Effector CD8-positive, alpha-beta T cell (primary cell): ENCODE data around the gene ADCY1.

ENCODE experiments used
- DNase-seq: peaks from one replicate; lab custom pipeline; 2025; lab: John Stamatoyannopoulos, UW

The ADCY1 gene

DNA sequence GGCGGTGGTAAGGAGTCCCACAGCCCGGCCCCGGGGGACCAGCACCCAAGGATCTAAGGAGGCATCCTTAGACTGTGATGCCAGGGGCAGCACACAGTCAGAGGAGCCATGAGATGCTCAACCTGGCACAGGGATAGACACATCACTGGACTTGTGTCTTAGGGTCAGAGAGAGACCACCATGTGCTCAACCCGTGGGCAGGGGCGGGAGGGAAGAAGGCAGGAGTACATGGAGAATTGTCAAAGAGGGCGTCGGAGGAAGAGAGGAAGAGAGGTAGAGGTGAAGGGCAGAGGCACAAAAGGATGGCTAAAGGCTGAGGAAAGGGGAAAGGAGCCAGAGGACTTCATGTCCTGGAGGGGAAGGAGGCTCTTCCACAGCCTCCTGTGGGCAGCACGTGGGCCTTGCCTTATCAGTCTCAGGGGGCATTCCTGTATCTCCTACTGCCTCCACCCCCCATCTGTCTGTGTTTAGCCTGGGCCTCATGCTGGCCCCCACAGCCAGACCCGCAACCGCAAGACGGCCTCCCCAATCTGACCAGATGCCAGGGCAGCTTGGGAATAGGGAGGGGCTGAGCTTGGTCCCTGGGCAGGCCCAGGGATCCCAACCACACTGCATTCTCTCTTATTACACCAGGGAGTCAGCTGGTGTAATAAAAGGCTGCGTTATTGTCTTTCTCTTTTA lies 2.2 kb downstream of the ADCY1 start:
- no peak for DNase-seq

DNA sequence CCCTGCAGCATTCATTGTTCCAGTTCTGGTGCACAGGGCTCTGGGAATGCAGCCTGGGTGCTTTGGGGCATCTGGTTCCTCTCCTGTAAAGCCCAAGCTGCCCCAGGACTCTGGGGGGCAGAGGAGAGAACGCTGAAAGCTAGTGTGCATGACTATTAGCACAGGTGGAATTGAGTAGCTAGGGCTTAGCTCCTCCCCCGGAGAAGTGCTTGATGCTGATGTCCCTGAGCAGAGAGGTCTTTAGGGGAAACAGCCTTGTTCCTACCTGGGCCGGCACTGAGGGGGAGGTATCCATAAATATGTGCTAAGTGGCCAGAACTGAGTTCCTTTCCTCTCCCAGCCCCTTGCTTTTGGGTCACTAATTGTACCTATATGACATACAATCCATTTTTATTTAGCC lies 3.9 kb downstream of the ADCY1 start:
- DNase-seq, result no peak

DNA sequence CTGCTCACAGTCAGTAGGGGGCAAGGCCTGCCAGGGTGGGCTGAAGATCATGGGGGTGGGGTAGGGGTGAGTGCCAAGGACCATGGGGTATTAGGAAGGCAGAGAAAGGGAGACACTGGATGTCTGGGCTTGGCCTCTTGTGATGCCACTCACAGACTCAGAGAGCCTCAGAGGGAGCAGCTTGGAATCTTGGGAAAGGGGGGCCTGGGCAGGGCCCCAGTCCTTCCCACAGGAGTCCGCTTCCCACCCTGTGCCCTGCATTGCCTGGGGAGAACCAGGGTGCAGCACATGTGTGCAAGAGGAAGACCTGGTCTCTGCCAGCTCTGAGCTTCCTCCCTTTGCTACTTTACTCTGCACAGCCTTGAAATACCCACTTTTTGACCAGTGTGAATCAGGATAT lies 4.3 kb downstream of the ADCY1 start:
- DNase-seq, result no peak

DNA sequence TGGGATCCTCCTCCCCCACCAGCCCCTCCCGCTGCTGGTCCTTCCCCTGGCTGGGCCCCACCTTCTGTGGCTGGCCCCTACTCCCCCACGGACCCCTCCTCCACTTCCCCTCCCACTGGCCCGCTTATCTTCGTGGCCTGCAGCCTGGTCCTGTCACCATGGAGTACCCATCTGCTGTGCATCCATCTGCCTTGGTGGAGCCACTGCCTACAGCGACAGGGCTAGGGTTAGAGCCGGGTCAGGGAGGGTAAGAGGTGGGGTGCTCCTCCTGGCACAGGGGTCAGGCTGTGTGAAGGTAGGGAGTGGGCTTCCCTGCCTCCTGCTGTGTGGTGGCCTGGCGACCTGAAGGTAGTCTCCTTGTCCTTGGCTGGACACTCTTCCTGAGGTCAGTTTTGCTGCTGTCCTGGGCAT lies 5.2 kb downstream of the ADCY1 start:
- DNase-seq, result no peak

DNA sequence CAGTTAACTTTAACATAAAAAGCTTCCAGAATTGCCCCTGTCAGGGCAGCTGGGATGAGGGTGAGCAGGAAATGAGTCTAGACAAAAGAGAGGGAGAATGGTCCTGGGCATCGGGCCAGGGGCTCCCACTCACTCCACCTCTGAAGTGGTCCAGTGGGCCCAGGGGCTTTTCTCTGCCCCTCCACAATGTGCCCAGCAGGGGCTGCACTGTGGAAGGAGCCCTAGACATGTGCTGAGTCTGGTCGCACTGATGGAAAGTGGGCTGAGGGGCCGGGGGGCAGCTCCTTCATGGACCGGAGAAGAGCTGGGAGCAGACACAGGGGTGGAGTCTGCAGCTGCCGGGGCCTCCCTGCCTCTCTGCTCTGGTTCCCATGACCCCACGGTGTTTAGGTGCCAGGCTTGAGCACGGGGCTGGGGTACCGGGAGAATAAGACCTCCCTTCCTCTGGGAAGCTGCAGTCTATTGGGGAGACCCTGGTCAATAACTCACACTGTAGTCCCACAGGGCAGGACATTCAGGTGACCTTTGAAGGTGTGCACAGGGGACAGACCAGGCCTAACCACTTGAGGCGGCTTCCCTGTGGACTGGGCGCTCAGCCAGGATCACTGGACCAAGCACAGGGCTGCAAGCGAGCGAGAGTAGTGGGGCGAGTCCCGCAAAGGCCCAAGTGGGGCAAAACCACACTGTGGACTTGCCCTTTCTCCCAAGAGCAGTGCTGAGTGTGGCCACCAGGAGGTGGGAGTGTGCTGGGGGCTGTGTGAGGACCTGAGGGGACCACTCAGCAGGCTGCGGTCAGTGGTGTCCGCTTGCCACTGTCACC lies 6.1 kb downstream of the ADCY1 start:
- no peak for DNase-seq

DNA sequence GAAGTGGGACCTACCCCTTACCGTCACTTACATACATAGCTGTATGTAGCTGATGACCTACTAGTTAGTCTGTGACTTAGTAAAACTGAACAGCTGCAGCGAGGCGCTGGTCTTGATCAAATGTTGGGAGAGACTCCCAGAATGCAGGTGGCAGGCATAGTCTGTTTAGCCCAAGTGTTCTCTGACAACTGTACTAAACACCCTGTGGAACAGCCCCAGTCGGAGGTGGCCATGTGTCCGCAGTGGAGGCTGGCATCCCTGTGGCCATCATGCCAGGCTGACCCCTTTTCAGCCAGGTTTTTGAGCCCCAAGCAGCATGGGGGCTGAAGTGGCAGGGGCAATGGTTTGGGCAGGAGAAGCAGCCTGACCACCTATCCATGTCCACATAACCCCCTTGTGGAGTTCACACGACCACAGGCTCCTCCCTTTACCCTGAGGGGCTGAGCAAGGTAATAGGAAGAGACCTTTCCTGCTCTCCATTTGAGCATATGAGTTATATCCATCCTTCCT lies 7.2 kb downstream of the ADCY1 start:
- DNase-seq, result no peak

DNA sequence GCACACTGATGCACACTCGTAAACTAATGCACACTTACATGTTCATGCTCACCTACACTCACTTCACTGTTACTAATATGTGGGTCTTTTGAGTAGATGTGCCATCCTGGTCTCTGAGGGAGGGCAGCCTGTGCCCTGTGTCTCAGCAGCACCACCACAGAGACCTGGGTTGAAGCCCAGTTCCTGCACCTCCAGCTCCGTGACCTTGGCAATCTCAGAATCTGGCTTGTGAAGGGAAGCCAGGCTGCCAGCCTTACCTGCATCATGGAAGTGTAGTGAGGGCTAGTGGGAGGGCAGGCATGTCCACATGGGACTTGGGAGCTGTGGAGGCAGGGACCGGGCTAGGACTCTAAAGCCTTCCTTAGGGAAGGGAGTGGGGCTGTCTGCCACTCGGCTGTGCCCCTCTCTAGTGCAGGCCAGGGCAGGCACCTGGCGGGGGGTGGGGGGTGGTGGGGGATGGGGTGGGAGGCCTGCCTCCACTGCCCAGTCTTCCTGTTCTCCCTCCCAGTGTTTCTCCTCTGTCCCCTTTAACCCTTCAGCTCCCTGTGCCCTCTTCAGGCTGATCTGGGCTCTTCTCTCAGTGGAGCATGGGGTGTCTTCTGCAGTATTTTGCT lies 8.1 kb downstream of the ADCY1 start:
- no peak for DNase-seq

DNA sequence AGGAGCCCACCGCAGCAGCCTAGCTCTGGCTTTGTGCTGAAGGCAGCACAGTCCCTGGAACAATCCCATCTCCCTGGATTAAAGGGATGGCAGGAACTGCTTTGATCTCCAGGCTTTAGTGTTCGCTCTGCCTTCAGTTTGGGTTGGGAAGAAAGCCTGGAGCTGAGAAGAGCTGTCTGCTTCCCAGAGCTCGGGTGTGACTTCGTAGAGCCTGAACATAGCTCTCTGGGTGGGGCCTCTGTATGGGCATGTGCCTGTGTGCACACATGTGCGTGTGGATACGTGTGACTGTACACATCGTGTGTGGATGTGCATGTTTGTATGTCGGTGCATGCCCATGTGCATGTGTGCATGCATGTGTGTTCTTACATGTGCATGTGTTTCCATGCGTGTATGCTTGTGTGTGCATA lies 8.7 kb downstream of the ADCY1 start:
- no peak for DNase-seq

DNA sequence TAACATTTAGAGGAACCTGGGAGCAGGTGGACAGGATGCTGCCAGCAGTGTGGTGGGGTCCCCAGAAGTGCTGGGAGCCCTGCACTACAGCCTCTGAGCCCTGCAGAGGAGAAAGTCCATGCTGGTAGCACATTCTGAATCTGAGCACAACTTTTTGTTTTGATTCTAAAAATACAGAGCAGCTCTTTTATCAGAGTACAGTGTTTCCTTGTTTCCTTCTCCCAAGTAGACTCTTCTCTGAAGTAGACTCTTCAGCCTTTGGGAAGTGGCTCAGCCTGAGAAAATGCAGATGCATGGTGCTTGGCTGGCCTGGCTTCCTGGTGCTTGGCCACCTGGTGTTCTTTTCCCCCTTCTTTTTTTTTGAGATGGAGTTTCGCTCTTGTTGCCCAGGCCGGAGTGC lies 9.1 kb downstream of the ADCY1 start:
- no peak for DNase-seq

DNA sequence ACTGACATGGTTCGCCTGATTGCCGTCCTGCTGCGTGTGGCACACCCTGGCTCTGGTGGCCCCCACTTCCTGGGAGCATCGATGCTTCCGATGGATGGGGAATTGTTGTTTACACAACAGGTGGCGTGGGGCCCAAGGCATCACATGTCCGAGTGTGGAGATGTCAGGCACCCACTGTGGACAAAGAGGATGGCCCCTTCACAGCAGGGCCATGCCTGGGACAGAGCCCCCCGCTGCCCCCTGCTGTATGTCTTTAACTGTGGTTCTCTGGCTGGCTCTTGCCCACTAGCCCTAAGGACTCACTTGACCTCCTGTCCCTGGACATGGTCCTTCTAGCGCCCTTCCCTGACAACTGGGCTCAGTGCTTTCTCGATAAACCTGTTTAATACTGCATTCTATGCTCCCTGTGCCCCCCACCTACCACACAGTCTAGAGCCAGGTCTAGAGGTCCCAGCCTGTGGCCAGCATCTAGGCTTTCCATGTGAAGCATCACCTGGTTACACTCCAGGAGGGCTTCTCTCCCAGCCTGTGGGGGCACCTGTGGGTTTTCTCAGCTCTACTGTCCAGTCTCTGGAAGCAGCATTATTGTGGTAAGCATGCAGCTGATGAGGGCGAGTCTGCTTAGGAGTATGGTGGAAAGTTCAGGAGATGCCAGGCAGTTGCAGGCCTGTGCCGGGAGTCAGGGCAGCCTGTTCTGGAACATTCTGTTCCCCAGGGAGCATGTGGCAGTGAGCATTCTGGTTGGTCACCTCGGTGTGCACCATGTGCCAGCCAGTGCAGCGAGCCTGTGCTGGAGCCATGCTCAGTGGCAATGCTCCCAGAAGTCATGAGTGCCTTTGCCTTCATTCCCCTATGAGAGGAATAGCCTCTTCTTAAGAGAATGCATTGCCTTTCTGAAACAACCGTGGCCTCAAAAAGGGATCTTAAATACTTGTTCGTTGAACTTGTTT lies 10.4 kb downstream of the ADCY1 start:
- no peak for DNase-seq

DNA sequence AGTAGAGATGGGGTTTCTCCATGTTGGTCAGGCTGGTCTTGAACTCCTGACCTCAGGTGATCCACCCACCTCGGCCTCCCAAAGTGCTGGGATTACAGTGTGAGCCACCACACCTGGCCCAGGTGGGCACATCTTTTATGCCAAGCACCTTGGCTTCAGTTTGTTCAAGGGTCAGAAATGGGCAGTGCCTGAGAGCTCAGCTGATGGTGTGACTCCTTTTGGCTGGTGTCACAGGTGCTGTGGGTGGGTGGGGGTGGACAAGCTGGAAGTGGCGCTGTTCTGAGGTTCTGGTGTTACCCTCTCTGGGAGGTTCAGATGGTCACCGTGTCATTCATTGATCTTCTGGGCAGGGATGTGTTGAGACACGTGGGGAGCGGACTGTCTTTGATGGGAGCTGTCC lies 11.5 kb downstream of the ADCY1 start:
- DNase-seq, result no peak

DNA sequence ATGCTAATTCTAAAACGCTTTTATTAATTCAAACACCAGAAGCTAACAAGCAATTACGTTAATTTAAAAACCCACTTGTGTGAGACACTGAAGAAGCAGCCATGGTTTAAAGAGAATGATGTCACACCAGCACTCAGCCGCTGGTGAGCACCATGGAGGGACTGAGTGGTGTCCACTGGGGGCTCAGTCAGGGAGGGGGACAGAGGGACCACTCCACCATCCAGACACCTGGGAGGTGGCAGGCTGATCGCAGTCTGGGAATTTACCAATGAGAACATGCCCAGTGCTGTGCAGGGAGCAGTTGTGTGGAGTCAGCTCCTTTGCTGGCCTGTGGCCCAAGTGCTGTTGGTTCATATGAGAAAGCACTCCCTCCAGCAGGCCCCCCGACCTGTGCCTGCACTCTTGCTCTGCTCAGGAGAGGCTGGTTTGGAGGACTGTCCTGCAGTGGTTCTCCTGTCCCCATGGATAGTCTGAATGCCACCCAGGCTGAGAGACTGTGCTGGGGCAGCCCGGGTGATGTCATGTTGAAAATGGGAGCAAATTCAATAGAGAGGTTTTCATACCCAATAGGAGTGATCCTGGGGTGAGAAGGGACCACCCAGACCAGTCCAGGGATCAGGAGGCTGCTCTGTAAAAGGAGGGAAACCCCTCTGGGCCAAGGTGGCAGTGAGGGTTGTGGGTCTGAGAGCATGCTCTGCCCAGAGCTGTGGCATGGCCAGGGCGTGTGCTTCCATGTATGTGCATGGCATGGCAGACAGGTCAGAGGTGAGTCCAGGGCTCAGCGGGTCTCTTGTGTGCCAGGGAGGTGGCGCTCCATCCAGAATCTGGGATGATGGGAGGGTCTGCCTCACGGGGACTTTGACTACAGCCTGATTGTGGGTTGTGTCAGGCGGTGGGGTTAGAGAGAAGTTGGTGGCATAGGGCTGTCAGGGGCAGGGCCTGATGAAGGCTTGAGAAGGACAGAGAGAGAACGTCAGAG lies 12.7 kb downstream of the ADCY1 start:
- no peak for DNase-seq

DNA sequence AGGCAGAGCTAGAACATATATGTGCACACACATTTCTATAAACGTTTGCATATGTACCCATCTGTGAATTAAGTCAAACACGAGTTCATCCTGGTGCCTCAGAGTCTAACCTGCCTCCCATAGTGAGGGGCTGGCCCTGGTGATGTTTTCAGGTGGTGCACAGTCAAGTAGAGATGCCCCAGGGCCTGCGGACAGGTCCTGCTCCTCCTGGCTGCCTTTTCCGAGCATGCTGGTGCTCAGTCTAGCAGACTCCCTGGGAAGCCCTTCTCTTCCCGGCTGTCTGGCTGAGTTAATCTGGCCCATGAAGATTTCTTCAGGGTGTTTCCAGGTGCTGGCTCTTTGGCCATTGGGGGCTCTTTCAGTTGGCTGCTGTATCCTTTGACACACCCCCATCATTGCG lies 14.3 kb downstream of the ADCY1 start:
- DNase-seq, result no peak

DNA sequence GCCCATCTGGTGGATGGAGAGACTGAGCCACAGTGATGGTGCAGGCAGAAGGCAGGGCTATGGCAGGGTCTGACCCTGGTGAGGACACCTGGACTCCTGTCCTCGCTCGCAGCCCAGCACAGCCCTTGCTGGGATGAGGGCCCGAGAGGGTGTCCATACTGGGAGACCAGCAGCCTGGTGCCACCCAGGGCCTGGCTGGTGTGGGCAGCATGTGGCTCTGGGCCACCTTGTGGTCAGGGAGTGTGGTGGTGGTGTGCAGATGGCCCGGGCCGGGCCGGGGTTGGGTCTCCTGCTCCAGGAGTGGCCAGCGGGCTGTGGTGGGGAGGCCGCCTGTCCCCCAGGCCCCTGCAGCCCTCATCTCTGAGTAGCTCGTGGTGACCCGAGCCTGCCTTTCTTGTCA lies 14.9 kb downstream of the ADCY1 start:
- no peak for DNase-seq

DNA sequence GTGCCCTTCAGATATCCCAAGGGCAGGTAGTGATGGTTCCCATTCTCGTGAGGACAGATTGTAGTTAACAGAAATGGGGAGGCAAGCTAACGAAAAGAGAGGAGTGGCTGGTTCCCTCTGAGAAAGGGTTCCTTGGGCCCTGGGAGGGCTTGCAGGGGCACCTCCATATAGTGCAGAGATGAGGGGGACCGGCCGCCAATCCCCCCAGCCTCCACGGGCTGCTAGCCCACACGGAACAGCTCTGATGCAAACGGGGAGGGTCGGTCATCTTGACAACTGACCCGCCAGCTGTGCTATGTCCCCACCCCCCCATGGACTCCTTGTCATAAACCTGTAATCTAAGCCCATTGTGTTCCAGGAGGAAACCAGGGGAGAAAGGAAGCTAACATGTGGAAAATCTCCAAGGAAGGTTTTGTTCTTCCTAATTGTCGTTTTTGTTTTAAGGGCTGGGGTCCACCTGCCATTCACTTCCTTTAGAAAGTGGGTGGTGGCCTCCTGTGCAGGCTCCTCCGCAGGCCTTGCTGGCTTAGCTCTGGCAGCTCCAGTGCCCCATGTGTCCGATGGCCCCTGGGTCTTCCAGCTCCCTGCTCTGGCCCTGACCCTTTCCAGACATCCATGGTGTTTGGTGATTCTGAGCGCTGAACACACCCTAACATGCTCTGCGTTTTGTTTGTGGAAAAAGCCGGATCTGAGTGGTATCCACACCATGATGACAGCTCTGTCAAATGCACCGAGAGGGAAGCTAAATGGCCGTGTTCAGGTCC lies 15.9 kb downstream of the ADCY1 start:
- DNase-seq, result no peak

DNA sequence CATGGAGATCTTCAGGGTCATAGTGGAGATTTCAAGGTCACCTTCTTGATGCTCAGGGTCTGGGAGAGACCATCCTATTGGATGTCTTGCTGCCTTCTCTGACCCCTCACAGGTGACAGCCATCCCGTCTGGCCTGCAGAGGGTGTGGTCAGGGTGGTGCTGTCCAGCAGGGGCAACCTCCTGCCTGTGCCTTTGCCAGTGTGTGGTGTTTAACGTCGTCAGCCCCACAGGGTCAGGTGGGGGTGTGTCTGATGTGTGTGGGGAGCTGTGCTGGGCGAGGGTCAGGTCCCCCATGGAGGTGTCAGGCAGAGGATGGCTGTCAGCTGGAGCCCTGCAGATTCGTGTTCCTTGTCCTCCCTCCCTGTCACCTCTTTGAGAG lies 16.5 kb downstream of the ADCY1 start:
- no peak for DNase-seq

DNA sequence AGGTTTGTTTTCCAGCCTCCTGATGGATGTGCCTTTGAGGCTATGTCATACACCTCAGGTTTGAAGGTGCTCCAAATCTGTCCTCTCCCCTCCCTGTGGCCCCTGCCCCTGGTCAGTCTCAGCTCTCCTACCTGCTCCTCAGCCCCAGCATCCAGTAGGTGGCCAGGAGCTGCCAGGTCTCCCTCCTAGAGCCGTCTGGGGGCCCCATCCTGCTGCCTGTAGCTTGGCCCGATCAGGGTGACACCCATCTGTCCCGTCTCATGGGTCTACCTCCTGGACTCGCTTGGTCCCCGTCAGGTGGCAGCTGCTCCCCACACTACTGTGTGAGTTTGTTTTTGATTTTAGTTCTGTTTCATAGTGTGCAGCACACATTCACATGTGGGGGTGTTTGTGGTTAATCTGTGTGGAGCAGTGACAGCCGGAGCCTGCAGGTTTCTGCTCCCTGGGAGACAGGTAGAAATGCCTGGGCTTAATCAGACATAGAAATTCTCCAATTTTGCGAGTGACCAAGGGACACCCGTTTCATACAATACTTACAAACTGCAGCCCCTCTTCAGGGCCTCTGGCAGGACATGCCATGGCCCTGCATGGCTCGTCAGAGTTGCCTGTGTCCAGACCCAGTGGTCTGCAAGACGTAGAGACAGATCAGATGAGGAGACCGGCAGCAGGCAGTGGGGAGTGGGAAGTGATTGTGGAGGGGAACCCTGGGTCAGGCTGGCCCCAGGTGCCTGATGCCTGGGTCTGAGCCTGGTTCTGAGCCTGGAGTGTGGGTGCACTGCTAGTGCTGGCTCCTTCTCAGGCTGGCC lies 17.1 kb downstream of the ADCY1 start:
- no peak for DNase-seq

DNA sequence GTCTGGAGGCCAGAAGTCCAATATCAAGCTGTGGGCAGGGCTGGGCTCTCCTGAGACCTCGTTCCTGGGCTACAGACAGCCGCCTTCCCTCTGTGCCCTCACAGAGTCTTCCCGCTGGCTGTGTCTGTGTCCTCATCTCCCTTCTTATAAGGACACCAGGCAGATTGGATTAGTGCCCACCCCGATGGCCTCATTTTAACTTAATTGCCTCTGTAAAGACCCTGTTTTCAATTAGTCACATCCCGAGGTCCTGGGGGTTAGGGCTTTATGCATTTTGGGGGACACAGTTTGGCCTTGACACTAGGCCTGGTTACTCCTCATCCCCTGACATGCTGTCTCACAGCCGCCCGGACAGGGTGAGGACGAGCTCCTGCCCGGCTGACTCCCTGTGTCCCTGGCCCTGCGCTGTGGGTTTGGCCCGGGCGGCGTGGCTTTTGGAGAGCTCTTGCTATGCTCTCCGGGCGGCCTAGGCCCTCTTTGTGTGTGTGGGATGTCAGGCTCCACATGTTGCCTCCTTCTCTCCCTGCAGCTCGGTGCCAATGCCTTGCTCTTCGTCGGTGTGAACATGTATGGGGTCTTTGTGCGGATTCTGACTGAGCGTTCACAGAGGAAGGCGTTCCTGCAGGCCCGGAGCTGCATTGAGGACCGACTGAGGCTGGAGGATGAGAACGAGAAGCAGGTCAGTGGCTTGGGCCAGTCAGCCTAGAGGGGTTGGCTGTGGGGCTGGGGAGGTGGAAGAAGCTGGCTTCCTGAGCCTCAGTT lies 18.2 kb downstream of the ADCY1 start:
- no peak for DNase-seq
